GF-D8 (cell line): ENCODE measurements around the gene TOP3A.
"Not testable (repeated sequence)": the region's sequence is repeated elsewhere in the genome, so short reads cannot be mapped to it uniquely, and the experiment has no call there.

Source experiments
- DNase-seq: peaks from one replicate; lab custom pipeline; 2025; lab: John Stamatoyannopoulos, UW

The TOP3A gene, protein sequence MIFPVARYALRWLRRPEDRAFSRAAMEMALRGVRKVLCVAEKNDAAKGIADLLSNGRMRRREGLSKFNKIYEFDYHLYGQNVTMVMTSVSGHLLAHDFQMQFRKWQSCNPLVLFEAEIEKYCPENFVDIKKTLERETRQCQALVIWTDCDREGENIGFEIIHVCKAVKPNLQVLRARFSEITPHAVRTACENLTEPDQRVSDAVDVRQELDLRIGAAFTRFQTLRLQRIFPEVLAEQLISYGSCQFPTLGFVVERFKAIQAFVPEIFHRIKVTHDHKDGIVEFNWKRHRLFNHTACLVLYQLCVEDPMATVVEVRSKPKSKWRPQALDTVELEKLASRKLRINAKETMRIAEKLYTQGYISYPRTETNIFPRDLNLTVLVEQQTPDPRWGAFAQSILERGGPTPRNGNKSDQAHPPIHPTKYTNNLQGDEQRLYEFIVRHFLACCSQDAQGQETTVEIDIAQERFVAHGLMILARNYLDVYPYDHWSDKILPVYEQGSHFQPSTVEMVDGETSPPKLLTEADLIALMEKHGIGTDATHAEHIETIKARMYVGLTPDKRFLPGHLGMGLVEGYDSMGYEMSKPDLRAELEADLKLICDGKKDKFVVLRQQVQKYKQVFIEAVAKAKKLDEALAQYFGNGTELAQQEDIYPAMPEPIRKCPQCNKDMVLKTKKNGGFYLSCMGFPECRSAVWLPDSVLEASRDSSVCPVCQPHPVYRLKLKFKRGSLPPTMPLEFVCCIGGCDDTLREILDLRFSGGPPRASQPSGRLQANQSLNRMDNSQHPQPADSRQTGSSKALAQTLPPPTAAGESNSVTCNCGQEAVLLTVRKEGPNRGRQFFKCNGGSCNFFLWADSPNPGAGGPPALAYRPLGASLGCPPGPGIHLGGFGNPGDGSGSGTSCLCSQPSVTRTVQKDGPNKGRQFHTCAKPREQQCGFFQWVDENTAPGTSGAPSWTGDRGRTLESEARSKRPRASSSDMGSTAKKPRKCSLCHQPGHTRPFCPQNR

GRCh38 chr17:18314731-18315561 is at the start of gene TOP3A, which contains the start of gene SMCR8:
TOP3A (minus strand) TSS chr17:18314994; CDS start chr17:18314778, 216 bp downstream.
SMCR8 (plus strand) TSS chr17:18315293; CDS start chr17:18315790, 497 bp downstream.
- DNase-seq = peak; percentile 81

DNA sequence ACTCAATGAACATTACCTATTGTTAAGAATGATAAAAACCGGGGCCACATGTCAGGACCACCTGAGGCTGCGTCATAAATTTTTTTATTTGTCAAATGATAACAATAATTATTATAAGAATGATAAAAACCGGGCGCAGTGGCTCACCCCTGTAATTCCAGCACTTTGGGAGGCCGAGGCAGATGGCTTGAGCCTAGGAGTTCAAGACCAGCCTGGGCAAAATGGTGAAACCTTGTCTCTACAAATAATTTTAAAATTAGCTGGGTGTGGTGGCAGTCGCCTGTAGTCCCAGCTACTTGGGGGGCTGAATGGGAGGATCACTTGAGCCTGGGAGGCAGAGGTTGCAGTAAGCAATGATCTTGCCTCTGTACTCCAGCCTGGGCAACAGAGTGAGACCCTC is 49.4 kb upstream of the TOP3A start:
- DNase-seq = no peak

DNA sequence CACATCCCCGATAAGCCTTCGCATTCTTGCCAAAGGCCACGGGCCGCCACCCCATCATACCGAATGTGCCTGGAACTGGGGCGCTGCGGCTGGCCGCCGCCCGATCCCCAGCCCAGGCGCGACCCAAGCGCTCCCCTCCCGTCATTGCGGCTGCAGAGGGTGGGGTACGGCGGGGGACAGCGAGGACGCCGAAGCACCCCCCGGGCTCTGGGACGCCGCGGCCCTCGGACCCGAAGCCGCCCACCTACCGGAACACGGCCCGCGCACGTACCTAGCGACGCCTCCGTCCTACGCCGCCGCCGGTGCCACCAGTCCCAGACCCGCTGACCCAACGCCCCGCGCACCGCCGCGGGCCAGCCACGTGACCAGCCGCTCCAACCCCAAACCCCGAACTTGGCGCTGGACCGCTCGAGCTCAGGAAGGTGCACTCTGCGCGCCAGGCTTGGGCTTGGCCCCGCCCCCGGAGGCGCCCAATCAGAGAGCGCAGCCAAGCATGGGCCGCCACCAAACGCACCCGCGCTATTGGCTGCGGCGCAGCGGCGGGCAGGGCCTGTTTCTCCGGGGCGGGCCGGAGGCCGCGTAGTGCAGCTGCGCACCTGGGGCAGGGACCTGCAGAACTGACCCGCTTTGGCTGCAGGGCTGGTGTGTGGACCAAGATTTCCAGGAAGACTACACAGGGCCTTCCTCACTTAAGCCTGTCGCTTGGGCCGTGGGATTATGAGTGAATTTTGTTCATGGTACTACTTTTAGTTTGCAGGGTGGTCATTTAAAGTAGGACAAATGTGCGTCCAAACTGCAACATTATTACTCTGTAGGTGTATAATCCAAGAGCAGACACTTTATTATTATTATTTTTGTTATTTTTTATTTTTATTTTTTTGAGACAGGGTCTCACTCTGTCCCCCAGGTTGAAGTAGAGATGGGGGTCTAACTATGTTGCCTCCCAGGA is 48.6 kb upstream of the TOP3A start, which contains the start of gene SHMT1:
Gene SHMT1, minus strand, starts transcription at position 450 of the 949 bp plus-strand sequence. CDS start 7,569 bp downstream, outside the sequence.
- DNase-seq = peak; percentile 34

GRCh38 chr17:18362698-18363100 is 47.9 kb upstream of the TOP3A start:
- DNase-seq = no peak

- no peak for DNase-seq
These were observed 47.3 kb upstream of the TOP3A start for GRCh38 chr17:18361837-18362697.

GRCh38 chr17:18360518-18360917 is 45.7 kb upstream of the TOP3A start:
- no peak for DNase-seq

DNA sequence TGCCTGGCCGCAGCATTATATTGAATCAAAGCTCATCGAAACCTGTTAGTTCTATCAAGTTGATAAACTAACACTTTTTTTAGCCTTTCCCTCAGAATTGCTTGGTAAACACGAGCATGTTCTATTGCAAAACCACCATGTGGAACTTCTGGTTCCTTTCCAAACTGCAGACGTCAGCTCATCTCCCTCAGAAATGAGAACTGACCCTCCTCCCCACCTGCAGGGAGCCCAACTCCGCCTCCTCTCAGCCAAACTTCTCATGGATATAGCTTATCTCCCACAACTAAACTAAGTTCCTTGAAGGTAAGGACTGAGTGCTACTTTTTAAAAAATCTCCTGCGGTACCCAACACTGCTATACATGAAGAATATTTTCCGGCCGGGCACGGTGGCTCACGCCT is 41.8 kb upstream of the TOP3A start:
- no peak for DNase-seq

- DNase-seq = no peak
These were observed 38.7 kb upstream of the TOP3A start for GRCh38 chr17:18353541-18353940.

- no peak for DNase-seq
These were observed 29.2 kb upstream of the TOP3A start for GRCh38 chr17:18344021-18344420.

DNA sequence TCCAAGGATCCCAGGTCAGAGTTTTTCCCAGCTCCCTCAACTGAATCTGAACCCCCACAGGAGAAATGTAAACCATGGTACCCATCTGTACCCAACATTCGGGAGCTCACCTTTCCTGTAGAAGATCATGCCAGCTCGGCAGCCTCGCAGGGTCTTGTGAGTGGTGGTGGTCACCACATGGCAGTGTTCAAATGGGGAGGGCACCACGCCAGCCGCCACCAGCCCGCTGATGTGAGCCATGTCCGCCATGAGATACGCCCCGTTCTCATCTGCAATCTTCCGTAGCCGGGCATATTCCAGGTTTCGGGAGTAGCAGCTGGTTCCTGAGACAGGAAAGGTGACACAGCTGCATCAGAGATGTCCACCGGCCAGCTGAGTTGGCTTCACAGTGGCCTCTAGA is 25.1 kb upstream of the TOP3A start:
- DNase-seq = no peak

- DNase-seq = not testable (repeated sequence)
These were observed 23.4 kb upstream of the TOP3A start for GRCh38 chr17:18338158-18338557.

DNA sequence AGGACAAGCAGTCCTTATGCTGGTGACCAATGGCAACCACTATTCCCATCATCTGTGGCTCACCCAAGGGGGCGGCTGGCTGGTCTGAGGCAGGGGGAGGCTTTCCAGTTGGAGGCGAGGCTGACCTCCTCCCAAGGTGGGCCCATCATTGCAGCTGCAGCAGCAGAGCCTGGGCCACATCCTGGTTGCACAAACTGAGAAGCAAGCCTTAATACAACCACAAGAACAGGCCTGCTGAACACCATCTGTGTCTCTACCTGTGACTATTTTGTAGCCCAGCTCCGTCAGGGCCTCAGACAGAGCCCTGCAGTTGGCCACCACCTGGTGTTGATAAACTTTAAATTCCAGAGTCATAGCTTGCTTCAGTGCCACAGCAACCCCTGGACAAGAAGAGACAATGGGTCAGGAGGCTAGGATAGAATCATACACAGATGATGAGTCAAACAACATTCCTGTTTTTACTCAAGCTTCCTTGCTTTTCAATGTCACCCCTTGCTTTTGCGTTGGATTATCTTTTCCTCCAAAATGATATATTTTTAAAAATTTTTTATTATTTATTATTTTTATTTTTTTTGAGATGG is 18.2 kb upstream of the TOP3A start:
- DNase-seq = no peak

- DNase-seq = no peak
These were observed 17.1 kb upstream of the TOP3A start for GRCh38 chr17:18331879-18332278.

DNA sequence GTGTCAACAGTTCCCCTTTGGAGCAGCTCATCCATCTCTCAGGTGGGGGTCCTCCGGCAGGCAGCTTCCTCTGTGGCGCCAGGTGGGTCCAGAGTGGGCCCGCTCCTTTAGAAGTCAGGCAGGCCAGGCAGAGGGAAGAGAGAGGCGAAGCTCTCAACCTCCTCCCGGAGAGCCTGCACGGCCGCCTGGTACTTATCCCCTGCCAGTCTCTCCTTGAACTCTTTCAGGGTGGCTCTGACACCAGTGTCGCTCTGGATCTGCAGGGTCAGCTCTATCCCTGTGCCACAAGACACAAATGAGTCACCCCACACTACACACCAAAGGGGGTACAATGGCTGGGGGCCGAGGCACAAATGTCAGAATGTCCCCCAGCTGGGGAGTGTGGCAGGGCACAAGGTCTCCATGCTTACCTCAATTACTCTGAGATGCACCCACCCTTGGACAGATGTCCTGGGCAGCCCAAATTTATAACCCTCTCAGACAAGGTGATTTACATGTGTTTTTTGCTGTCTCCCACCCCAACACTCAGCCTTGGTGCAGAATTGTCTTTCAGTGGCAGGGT is 13.9 kb upstream of the TOP3A start:
- DNase-seq = no peak

GRCh38 chr17:18327556-18327955 is 12.8 kb upstream of the TOP3A start:
- DNase-seq = no peak

- no peak for DNase-seq
These were observed 12.3 kb upstream of the TOP3A start for GRCh38 chr17:18327093-18327492.

DNA sequence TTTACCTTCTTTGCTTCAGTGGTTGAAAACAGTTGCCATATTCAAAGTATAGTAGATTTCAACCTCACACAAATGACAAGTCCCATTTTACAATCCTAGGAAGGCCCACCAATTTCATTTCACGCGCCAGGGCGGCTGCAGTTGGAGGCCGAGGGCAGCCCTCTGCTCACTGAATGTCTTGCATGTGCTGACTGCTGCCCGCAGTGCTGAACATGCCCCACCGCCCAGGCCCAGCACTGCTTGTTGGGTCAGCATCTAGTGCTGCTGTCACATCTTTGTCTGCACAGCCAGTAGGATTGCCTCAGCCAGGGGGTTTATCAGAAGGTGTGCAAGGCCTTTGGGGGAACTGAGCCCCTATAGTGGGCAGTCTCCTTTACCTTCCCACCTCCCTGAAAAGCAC is 11.8 kb upstream of the TOP3A start:
- DNase-seq = no peak

- no peak for DNase-seq
These were observed 11.2 kb upstream of the TOP3A start for GRCh38 chr17:18326039-18326438.
